WTC11 (cell line): ENCODE results near the gene SHANK2.

Source experiments
- CREB1 ChIP-seq: sonication (generic); formaldehyde crosslinking; IDR thresholded peaks from 2 replicates; pipeline ENCODE4 v1.8.0; 2023; ENCODE audit warnings: mild to moderate bottlenecking, missing genetic modification reagents
- CTCF ChIP-seq: fragments of 200-600 bp; IDR thresholded peaks from 2 replicates; pipeline ENCODE4 v1.8.0; 2022; ENCODE audit warnings: antibody characterized with exemption
- E2F4 ChIP-seq: sonication (generic); formaldehyde crosslinking; IDR thresholded peaks from 2 replicates; pipeline ENCODE4 v1.8.1; 2022; ENCODE audit warnings: low read depth, mild to moderate bottlenecking, moderate library complexity, missing genetic modification reagents, borderline replicate concordance
- SP1 ChIP-seq: sonication (generic); formaldehyde crosslinking; conservative IDR thresholded peaks from 2 replicates; pipeline ENCODE4 v1.8.1; 2022; ENCODE audit warnings: missing genetic modification reagents
- USF2 ChIP-seq: sonication (generic); formaldehyde crosslinking; IDR thresholded peaks from 2 replicates; pipeline ENCODE4 v1.8.1; 2023; ENCODE audit warnings: mild to moderate bottlenecking, missing genetic modification reagents, moderate library complexity
- ZNF121 ChIP-seq: sonication (generic); formaldehyde crosslinking; IDR thresholded peaks from 2 replicates; pipeline ENCODE4 v1.8.0; 2023; ENCODE audit warnings: missing genetic modification reagents
- ZNF138 ChIP-seq: sonication (generic); formaldehyde crosslinking; conservative IDR thresholded peaks from 2 replicates; pipeline ENCODE4 v1.8.1; 2022; ENCODE audit warnings: mild to moderate bottlenecking, moderate library complexity, missing genetic modification reagents
- ZNF219 ChIP-seq: sonication (generic); formaldehyde crosslinking; IDR thresholded peaks from 2 replicates; pipeline ENCODE4 v1.8.0; 2023; ENCODE audit warnings: missing genetic modification reagents, mild to moderate bottlenecking, borderline replicate concordance
- ZNF532 ChIP-seq: fragments of 250-450 bp; sonication (Bioruptor Pico); IDR thresholded peaks from 2 replicates; pipeline ENCODE4 v1.9.0; 2021; ENCODE audit warnings: mild to moderate bottlenecking, borderline replicate concordance

GRCh38 chr11:71209656-71210055 lies 42.7 kb downstream of the SHANK2 start:
- TF ChIP-seq CTCF (no peak), ZNF121 (no peak), USF2 (CRISPR knock-in tag) (no peak), ZNF219 (CRISPR knock-in tag) (no peak), SP1 (CRISPR knock-in tag) (no peak), ZNF532 (CRISPR knock-in tag) (no peak), ZNF138 (no peak), CREB1 (CRISPR knock-in tag) (no peak), E2F4 (no peak)
